GM23338 (cell line): ENCODE measurements around the gene KHDC3L. TPM values are rescaled to one million over a fixed set of nuclear protein-coding genes. Genes with fewer than 3 reads are reported as not detected.

Source experiments
- ATAC-seq: fragments of 200-7000 bp; cut with Tn5 transposase; 3 replicates; pipeline ENCODE4 v1.9.1; 2020
- DNase-seq: peaks from one replicate; pipeline ENCODE4 v3.0.0-alpha.2; 2015; ENCODE audit warnings: low spot score
- H2AFZ ChIP-seq: fragments of 200-600 bp; sonication (generic); 2 replicates; pipeline ENCODE4 v1.8.0; 2016; ENCODE audit warnings: antibody characterized with exemption, mild to moderate bottlenecking, moderate library complexity
- H3F3A ChIP-seq: fragments of 200-600 bp; sonication (generic); replicated peaks from 2 replicates; pipeline ENCODE4 v1.8.0; 2017; ENCODE audit warnings: antibody characterized with exemption, mixed run types, low read depth
- H3K27ac ChIP-seq: fragments of 200-600 bp; sonication (generic); 2 replicates; pipeline ENCODE4 v1.6.1; 2016; ENCODE audit warnings: low read depth
- H3K27me3 ChIP-seq: fragments of 200-600 bp; sonication (generic); 2 replicates; pipeline ENCODE4 v1.8.0; 2016; ENCODE audit warnings: mild to moderate bottlenecking, mixed run types, moderate library complexity; ENCODE audit not compliant: insufficient read depth
- H3K36me3 ChIP-seq: fragments of 200-600 bp; sonication (generic); 2 replicates; pipeline ENCODE4 v1.8.0; 2016; ENCODE audit warnings: mild to moderate bottlenecking; ENCODE audit not compliant: insufficient read depth
- H3K4me1 ChIP-seq: fragments of 200-600 bp; sonication (generic); 2 replicates; pipeline ENCODE4 v1.8.0; 2016; ENCODE audit warnings: mild to moderate bottlenecking, moderate library complexity; ENCODE audit not compliant: insufficient read depth
- H3K4me2 ChIP-seq: fragments of 200-600 bp; sonication (generic); 2 replicates; pipeline ENCODE4 v1.7.1; 2017; ENCODE audit warnings: mixed run types
- H3K4me3 ChIP-seq: fragments of 200-600 bp; sonication (generic); 2 replicates; pipeline ENCODE4 v1.6.1; 2016; ENCODE audit warnings: mixed run types
- H3K79me2 ChIP-seq: fragments of 200-600 bp; sonication (generic); replicated peaks from 2 replicates; pipeline ENCODE4 v1.8.0; 2017; ENCODE audit warnings: mild to moderate bottlenecking; ENCODE audit not compliant: insufficient read depth
- H3K9me2 ChIP-seq: fragments of 200-600 bp; sonication (generic); 2 replicates; pipeline ENCODE4 v1.8.0; 2017; ENCODE audit not compliant: insufficient read depth
- H4K20me1 ChIP-seq: fragments of 200-600 bp; sonication (generic); replicated peaks from 2 replicates; pipeline ENCODE4 v1.8.0; 2017; ENCODE audit warnings: mild to moderate bottlenecking; ENCODE audit not compliant: insufficient read depth
- H3K27ac Mint-ChIP-seq: 2 replicates; pipeline ENCODE4 v1.8.0; 2020; ENCODE audit warnings: inconsistent platforms, mild to moderate bottlenecking, moderate library complexity, mixed read lengths
- H3K27me3 Mint-ChIP-seq: 3 replicates; pipeline ENCODE4 v1.8.0; 2022; ENCODE audit warnings: low read depth, mild to moderate bottlenecking, moderate library complexity, mixed read lengths, inconsistent platforms; ENCODE audit not compliant: insufficient read depth, poor library complexity
- H3K36me3 Mint-ChIP-seq: 3 replicates; pipeline ENCODE4 v1.8.0; 2021; ENCODE audit warnings: low read depth, mild to moderate bottlenecking, inconsistent platforms, moderate library complexity, mixed read lengths
- H3K4me1 Mint-ChIP-seq: 3 replicates; pipeline ENCODE4 v1.8.0; 2020; ENCODE audit warnings: mild to moderate bottlenecking, inconsistent platforms, mixed read lengths
- H3K4me3 Mint-ChIP-seq: 3 replicates; pipeline ENCODE4 v1.8.0; 2021; ENCODE audit warnings: moderate library complexity, mild to moderate bottlenecking, inconsistent platforms, mixed read lengths
- H3K9me3 Mint-ChIP-seq: 3 replicates; pipeline ENCODE4 v1.8.0; 2020; ENCODE audit warnings: moderate library complexity, mild to moderate bottlenecking, inconsistent platforms, mixed read lengths
- CREB1 ChIP-seq: fragments of 250-450 bp; sonication (Bioruptor Pico); IDR thresholded peaks from 2 replicates; pipeline ENCODE4 v1.5.0; 2020; ENCODE audit warnings: low read depth, mild to moderate bottlenecking, moderate library complexity
- JUNB ChIP-seq: IDR thresholded peaks from one replicate; pipeline ENCODE4 v1.6.1; 2016; ENCODE audit warnings: antibody characterized with exemption; ENCODE audit not compliant: unreplicated experiment
- NANOG ChIP-seq: IDR thresholded peaks from 2 replicates; pipeline ENCODE4 v1.6.1; 2016; ENCODE audit warnings: antibody characterized with exemption, borderline replicate concordance
- POLR2AphosphoS5 ChIP-seq: IDR thresholded peaks from 2 replicates; pipeline ENCODE4 v1.6.1; 2016; ENCODE audit warnings: antibody characterized with exemption, low read depth
- STAT1 ChIP-seq: IDR thresholded peaks from one replicate; pipeline ENCODE4 v1.6.1; 2016; ENCODE audit warnings: antibody characterized with exemption; ENCODE audit not compliant: unreplicated experiment
- ZNF114 ChIP-seq: fragments of 250-450 bp; sonication (Bioruptor Pico); IDR thresholded peaks from 2 replicates; pipeline ENCODE4 v1.5.0; 2020; ENCODE audit warnings: mild to moderate bottlenecking, moderate library complexity
- ZNF331 ChIP-seq: fragments of 250-450 bp; sonication (Bioruptor Pico); IDR thresholded peaks from 2 replicates; pipeline ENCODE4 v1.5.0; 2020; ENCODE audit warnings: low read depth, mild to moderate bottlenecking, moderate library complexity
- ZNF462 ChIP-seq: fragments of 250-450 bp; sonication (Bioruptor Pico); IDR thresholded peaks from 2 replicates; pipeline ENCODE4 v1.5.0; 2020; ENCODE audit warnings: mild to moderate bottlenecking, moderate library complexity
- polyA plus RNA-seq: library from polyadenylated mRNA; unstranded; fragments of >200 nt; fragmentation: Nextera tagmentation; extraction: Ambion mirVana; gene quantifications from 2 replicates; pipeline ENCODE4 v1.2.1, GENCODE V29; 2016
- total RNA-seq: library from RNA; depleted of rRNA; stranded (reverse); fragments of >200 nt; shearing (Covaris generic); gene quantifications from 2 replicates; pipeline ENCODE4 v1.2.3, GENCODE V29; 2014
- TF ChIP-seq, protein P1 (sequence below): IDR thresholded peaks from one replicate; pipeline ENCODE4 v1.6.1; 2018; ENCODE audit warnings: antibody characterized with exemption; ENCODE audit not compliant: unreplicated experiment
- TF ChIP-seq, protein P2 (sequence below): IDR thresholded peaks from 2 replicates; pipeline ENCODE4 v1.6.1; 2016; ENCODE audit warnings: antibody characterized with exemption

Gene KHDC3L
- total and polyA plus RNA-seq, 2 experiments from 2014 or later, result not detected

- H3K9me2 ChIP-seq, result no peaks in the 10 kb centered on the region
- H3K9me3 Mint-ChIP-seq, result no peaks in the 10 kb centered on the region
- DNase-seq (no peak), ATAC-seq (no peak)
- no peaks in the 10 kb centered on the region for H3K36me3 Mint-ChIP-seq
- H3K27me3 ChIP-seq, result no peaks in the 10 kb centered on the region
- no peaks in the 10 kb centered on the region for H4K20me1 ChIP-seq
- no peak overlapping the region for H3K27ac ChIP-seq
- no peak overlapping the region for H3K4me3 ChIP-seq
- H3F3A ChIP-seq, result no peaks in the 10 kb centered on the region
- H3K4me2 ChIP-seq, result no peak overlapping the region
- H3K79me2 ChIP-seq, result no peaks in the 10 kb centered on the region
- TF ChIP-seq ZNF462 (CRISPR knock-in tag) (no peak), NANOG (no peak), STAT1 (no peak), JUNB (no peak), ZNF331 (CRISPR knock-in tag) (no peak), CREB1 (CRISPR knock-in tag) (no peak), ZNF114 (CRISPR knock-in tag) (no peak), POLR2AphosphoS5 (no peak)
- TF ChIP-seq, protein P1, sequence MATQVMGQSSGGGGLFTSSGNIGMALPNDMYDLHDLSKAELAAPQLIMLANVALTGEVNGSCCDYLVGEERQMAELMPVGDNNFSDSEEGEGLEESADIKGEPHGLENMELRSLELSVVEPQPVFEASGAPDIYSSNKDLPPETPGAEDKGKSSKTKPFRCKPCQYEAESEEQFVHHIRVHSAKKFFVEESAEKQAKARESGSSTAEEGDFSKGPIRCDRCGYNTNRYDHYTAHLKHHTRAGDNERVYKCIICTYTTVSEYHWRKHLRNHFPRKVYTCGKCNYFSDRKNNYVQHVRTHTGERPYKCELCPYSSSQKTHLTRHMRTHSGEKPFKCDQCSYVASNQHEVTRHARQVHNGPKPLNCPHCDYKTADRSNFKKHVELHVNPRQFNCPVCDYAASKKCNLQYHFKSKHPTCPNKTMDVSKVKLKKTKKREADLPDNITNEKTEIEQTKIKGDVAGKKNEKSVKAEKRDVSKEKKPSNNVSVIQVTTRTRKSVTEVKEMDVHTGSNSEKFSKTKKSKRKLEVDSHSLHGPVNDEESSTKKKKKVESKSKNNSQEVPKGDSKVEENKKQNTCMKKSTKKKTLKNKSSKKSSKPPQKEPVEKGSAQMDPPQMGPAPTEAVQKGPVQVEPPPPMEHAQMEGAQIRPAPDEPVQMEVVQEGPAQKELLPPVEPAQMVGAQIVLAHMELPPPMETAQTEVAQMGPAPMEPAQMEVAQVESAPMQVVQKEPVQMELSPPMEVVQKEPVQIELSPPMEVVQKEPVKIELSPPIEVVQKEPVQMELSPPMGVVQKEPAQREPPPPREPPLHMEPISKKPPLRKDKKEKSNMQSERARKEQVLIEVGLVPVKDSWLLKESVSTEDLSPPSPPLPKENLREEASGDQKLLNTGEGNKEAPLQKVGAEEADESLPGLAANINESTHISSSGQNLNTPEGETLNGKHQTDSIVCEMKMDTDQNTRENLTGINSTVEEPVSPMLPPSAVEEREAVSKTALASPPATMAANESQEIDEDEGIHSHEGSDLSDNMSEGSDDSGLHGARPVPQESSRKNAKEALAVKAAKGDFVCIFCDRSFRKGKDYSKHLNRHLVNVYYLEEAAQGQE, result no peak
- TF ChIP-seq, protein P2, sequence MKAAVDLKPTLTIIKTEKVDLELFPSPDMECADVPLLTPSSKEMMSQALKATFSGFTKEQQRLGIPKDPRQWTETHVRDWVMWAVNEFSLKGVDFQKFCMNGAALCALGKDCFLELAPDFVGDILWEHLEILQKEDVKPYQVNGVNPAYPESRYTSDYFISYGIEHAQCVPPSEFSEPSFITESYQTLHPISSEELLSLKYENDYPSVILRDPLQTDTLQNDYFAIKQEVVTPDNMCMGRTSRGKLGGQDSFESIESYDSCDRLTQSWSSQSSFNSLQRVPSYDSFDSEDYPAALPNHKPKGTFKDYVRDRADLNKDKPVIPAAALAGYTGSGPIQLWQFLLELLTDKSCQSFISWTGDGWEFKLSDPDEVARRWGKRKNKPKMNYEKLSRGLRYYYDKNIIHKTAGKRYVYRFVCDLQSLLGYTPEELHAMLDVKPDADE, result no peak
- H3K36me3 ChIP-seq, result no peaks in the 10 kb centered on the region
- peaks cover 2% of the 10 kb centered on the region for H3K27me3 Mint-ChIP-seq
- H3K27ac Mint-ChIP-seq, result no peak overlapping the region
- H3K4me3 Mint-ChIP-seq, result no peak overlapping the region
- no peak overlapping the region for H2AFZ ChIP-seq
- peaks cover 2% of the 10 kb centered on the region for H3K4me1 Mint-ChIP-seq
- peaks cover 6% of the 10 kb centered on the region; the same call in 1 of the 2 replicates for H3K4me1 ChIP-seq
These were observed 545 bp downstream of the KHDC3L start for GRCh38 chr6:73362869-73363536.
